AG09309 (cell line): ENCODE data around the gene STX8.

Experiments
- DNase-seq: peaks from one replicate; pipeline ENCODE4 v3.0.0-alpha.2; 2010; ENCODE audit warnings: low read depth
- H3K4me3 ChIP-seq: 2 replicates; pipeline ENCODE4 v1.5.1; 2011; ENCODE audit warnings: mild to moderate bottlenecking, low read depth, low read length, moderate library complexity; ENCODE audit not compliant: control insufficient read depth
- TF ChIP-seq, protein P1 (sequence below): IDR thresholded peaks from 2 replicates; pipeline ENCODE4 v1.5.1; 2011; ENCODE audit warnings: mild to moderate bottlenecking, low read depth, low read length, inconsistent platforms; ENCODE audit not compliant: insufficient read depth, control insufficient read depth; ENCODE audit errors: missing control alignments

The STX8 gene

GRCh38 chr17:9233761-9234160, 341.9 kb downstream of the STX8 start:
- no peak overlapping the region for H3K4me3 ChIP-seq
- TF ChIP-seq, protein P1, sequence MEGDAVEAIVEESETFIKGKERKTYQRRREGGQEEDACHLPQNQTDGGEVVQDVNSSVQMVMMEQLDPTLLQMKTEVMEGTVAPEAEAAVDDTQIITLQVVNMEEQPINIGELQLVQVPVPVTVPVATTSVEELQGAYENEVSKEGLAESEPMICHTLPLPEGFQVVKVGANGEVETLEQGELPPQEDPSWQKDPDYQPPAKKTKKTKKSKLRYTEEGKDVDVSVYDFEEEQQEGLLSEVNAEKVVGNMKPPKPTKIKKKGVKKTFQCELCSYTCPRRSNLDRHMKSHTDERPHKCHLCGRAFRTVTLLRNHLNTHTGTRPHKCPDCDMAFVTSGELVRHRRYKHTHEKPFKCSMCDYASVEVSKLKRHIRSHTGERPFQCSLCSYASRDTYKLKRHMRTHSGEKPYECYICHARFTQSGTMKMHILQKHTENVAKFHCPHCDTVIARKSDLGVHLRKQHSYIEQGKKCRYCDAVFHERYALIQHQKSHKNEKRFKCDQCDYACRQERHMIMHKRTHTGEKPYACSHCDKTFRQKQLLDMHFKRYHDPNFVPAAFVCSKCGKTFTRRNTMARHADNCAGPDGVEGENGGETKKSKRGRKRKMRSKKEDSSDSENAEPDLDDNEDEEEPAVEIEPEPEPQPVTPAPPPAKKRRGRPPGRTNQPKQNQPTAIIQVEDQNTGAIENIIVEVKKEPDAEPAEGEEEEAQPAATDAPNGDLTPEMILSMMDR: no peak
- no peak for DNase-seq

DNA sequence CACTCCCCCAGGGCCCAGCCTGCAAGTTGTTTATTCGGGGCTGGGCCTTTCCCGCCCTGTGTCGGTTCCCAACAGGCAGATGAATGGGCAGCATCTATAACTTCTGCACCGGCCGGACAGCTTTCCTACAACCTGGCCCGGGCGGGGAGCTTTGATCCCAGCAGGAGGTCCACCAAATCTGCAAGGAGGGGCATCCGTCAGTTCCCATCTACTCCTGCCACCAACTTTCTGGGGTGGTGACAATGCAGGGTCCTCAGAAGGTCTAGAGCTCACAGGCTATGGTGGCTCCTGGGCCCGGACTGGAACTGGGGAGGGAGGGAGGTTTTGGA, 342.4 kb downstream of the STX8 start:
- TF ChIP-seq, protein P1: no peak

DNA sequence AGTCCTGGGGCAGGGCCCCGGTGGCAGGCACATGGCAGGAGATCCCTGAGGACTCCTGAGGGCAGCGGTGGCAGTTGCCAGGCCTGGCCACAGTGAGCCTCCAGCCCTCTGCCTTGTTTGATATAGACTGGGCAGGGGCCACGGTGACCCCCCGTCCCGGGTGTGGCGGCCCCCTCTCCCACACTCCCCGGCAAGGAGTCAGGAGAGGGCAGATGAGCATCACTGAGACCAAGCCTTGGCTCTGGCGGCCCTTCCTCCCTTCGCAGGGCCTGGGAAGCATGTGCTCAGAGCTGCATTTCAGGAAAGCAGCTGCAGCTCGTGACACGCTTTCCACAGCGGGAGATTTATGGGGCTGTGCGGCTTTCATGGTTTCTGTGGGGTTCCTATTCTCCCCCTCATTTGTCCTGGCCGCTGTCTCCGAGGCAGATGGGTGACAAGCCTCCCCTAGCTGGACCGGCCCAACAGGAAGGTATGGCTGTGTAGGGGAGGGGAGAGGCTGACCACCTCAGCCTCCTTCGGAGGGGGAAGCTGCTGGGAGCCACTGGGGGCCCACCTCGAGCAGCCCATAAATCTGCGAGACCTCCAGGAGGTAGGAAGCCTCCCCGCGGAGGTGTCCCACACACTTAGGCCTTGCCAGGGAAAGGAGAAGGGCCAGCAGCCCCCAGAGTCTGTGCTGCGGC, 342.9 kb downstream of the STX8 start:
- H3K4me3 ChIP-seq: no peak overlapping the region
- TF ChIP-seq, protein P1: no peak
- DNase-seq: no peak

More for the DNA sequence above, 342.4 kb downstream of the STX8 start:
- no peak overlapping the region for H3K4me3 ChIP-seq
- no peak for DNase-seq

DNA sequence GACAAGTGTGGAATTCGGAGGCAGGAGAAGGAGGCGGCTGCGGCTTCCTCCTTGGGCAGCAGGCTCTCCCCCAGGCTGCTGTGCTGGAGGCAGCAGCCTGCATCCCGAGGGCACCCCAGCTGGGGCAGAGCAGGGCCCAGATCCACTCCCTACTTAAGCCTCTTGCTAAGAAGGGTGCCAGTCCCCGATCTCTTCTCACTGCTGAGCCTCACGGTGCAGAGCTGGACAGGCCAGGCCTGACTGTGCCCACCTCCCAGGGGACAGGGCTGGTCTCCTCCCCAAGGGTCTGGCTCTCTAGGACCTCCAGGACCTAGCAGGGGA, 343.5 kb downstream of the STX8 start:
- TF ChIP-seq, protein P1: no peak
- DNase-seq: no peak
- H3K4me3 ChIP-seq: no peak overlapping the region

- TF ChIP-seq, protein P1: no peak
- H3K4me3 ChIP-seq: no peak overlapping the region
- DNase-seq: no peak
Measured at GRCh38 chr17:9231449-9232154, 344.0 kb downstream of the STX8 start.

- TF ChIP-seq, protein P1: no peak
- DNase-seq: no peak
- H3K4me3 ChIP-seq: no peak overlapping the region
Measured at GRCh38 chr17:9230861-9231260, 344.8 kb downstream of the STX8 start.
